H9 (cell line): ENCODE data around the gene PAOX. TPM values are rescaled to one million over a fixed set of nuclear protein-coding genes. Genes with fewer than 3 reads are reported as not detected.

Source experiments
- DNase-seq: peaks from one replicate; pipeline ENCODE4 v3.0.0-alpha.2; 2017
- H2AFZ ChIP-seq: one replicate; pipeline ENCODE4 v1.6.1; 2013; ENCODE audit warnings: mild to moderate bottlenecking, low read length, control low read depth, moderate library complexity
- H2AK5ac ChIP-seq: 2 replicates; pipeline ENCODE4 v1.6.1; 2013; ENCODE audit warnings: low read length, control low read depth, mixed read lengths; ENCODE audit not compliant: insufficient read length
- H2BK120ac ChIP-seq: one replicate; pipeline ENCODE4 v1.6.1; 2013; ENCODE audit warnings: low read depth, mild to moderate bottlenecking, low read length, control low read depth, inconsistent platforms; ENCODE audit not compliant: poor library complexity, severe bottlenecking
- H2BK12ac ChIP-seq: 2 replicates; pipeline ENCODE4 v1.6.1; 2013; ENCODE audit warnings: low read length, control low read depth, mixed read lengths, low read depth; ENCODE audit not compliant: insufficient read length
- H2BK15ac ChIP-seq: 2 replicates; pipeline ENCODE4 v1.6.1; 2013; ENCODE audit warnings: low read depth, low read length, control low read depth
- H2BK20ac ChIP-seq: one replicate; pipeline ENCODE4 v1.6.1; 2013; ENCODE audit warnings: low read depth, mild to moderate bottlenecking, low read length, control low read depth, inconsistent platforms; ENCODE audit not compliant: poor library complexity, severe bottlenecking
- H2BK5ac ChIP-seq: 2 replicates; pipeline ENCODE4 v1.6.1; 2013; ENCODE audit warnings: low read length, control low read depth, mixed read lengths; ENCODE audit not compliant: insufficient read length
- H3K14ac ChIP-seq: 2 replicates; pipeline ENCODE4 v1.6.1; 2013; ENCODE audit warnings: low read length, control low read depth; ENCODE audit not compliant: insufficient read depth
- H3K18ac ChIP-seq: 2 replicates; pipeline ENCODE4 v1.6.1; 2013; ENCODE audit warnings: low read depth, mild to moderate bottlenecking, mixed read lengths, low read length, control low read depth; ENCODE audit not compliant: insufficient read length
- H3K23ac ChIP-seq: 2 replicates; pipeline ENCODE4 v1.6.1; 2013; ENCODE audit warnings: low read length, control low read depth, mixed read lengths, low read depth; ENCODE audit not compliant: insufficient read length
- H3K23me2 ChIP-seq: 2 replicates; pipeline ENCODE4 v1.6.1; 2013; ENCODE audit warnings: low read depth, mild to moderate bottlenecking, mixed read lengths, low read length, control low read depth; ENCODE audit not compliant: insufficient read length, poor library complexity, severe bottlenecking
- H3K27ac ChIP-seq: 2 replicates; pipeline ENCODE4 v1.5.1; 2013; ENCODE audit warnings: low read length, control low read depth, mixed read lengths, low read depth; ENCODE audit not compliant: insufficient read length
- H3K27me3 ChIP-seq: 2 replicates; pipeline ENCODE4 v1.6.1; 2013; ENCODE audit warnings: low read length, control low read depth, inconsistent platforms; ENCODE audit not compliant: insufficient read depth
- H3K4ac ChIP-seq: 2 replicates; pipeline ENCODE4 v1.6.1; 2013; ENCODE audit warnings: low read depth, mild to moderate bottlenecking, control low read depth, inconsistent platforms, low read length, moderate library complexity
- H3K4me1 ChIP-seq: 2 replicates; pipeline ENCODE4 v1.6.1; 2013; ENCODE audit warnings: low read length, control low read depth, inconsistent platforms; ENCODE audit not compliant: insufficient read depth
- H3K4me2 ChIP-seq: 2 replicates; pipeline ENCODE4 v1.6.1; 2013; ENCODE audit warnings: low read length, control low read depth, mixed read lengths; ENCODE audit not compliant: insufficient read length, insufficient read depth
- H3K56ac ChIP-seq: 2 replicates; pipeline ENCODE4 v1.6.1; 2013; ENCODE audit warnings: low read depth, mild to moderate bottlenecking, mixed read lengths, low read length, control low read depth; ENCODE audit not compliant: insufficient read length
- H3K79me1 ChIP-seq: 2 replicates; pipeline ENCODE4 v1.6.1; 2013; ENCODE audit warnings: low read depth, mild to moderate bottlenecking, moderate library complexity, low read length, control low read depth, inconsistent platforms; ENCODE audit not compliant: insufficient read depth, poor library complexity, severe bottlenecking
- H3K79me2 ChIP-seq: 2 replicates; pipeline ENCODE4 v1.6.1; 2013; ENCODE audit warnings: low read length, control low read depth, inconsistent platforms; ENCODE audit not compliant: insufficient read depth
- H3K9ac ChIP-seq: 2 replicates; pipeline ENCODE4 v1.6.1; 2013; ENCODE audit warnings: low read length, control low read depth, mixed read lengths; ENCODE audit not compliant: insufficient read length; ENCODE audit errors: extremely low read depth
- H3K9me3 ChIP-seq: one replicate; pipeline ENCODE4 v1.6.1; 2013; ENCODE audit warnings: low read depth, low read length, inconsistent platforms; ENCODE audit not compliant: control insufficient read depth
- H3T11ph ChIP-seq: one replicate; pipeline ENCODE4 v1.6.1; 2013; ENCODE audit warnings: mild to moderate bottlenecking, low read length, control low read depth, inconsistent platforms
- H4K20me1 ChIP-seq: one replicate; pipeline ENCODE4 v1.6.1; 2013; ENCODE audit not compliant: control insufficient read depth, insufficient read length, insufficient read depth
- H4K5ac ChIP-seq: 2 replicates; pipeline ENCODE4 v1.6.1; 2013; ENCODE audit warnings: low read depth, mild to moderate bottlenecking, mixed read lengths, low read length, control low read depth; ENCODE audit not compliant: insufficient read length
- H4K8ac ChIP-seq: replicated peaks from 2 replicates; pipeline ENCODE4 v1.6.1; 2013; ENCODE audit warnings: low read length, control low read depth, mixed read lengths, low read depth; ENCODE audit not compliant: insufficient read length
- H4K91ac ChIP-seq: 2 replicates; pipeline ENCODE4 v1.6.1; 2013; ENCODE audit warnings: low read depth, mild to moderate bottlenecking, moderate library complexity, mixed read lengths, low read length, control low read depth; ENCODE audit not compliant: insufficient read length
- H3K27ac Mint-ChIP-seq, 3 experiments: 2 replicates in 2 of 3; 3 replicates in 1 of 3; pipeline ENCODE4 v1.8.0; 2020 to 2021; ENCODE audit warnings: mixed read lengths in 3 of 3, mild to moderate bottlenecking in 1 of 3, moderate library complexity in 1 of 3
- H3K27me3 Mint-ChIP-seq: 2 replicates; pipeline ENCODE4 v1.8.0; 2021; ENCODE audit warnings: low read depth, mild to moderate bottlenecking, moderate library complexity, mixed read lengths
- H3K36me3 Mint-ChIP-seq, 3 experiments: 2 replicates in 2 of 3; 3 replicates in 1 of 3; pipeline ENCODE4 v1.8.0; 2020 to 2021; ENCODE audit warnings: low read depth in 3 of 3, mixed read lengths in 3 of 3; ENCODE audit not compliant: insufficient read depth in 1 of 3
- H3K4me1 Mint-ChIP-seq, 2 experiments: 2 replicates each; pipeline ENCODE4 v1.8.0; 2020; ENCODE audit warnings: mixed read lengths in 2 of 2
- H3K4me3 Mint-ChIP-seq, 2 experiments: 2 replicates in 1 of 2; 3 replicates in 1 of 2; pipeline ENCODE4 v1.8.0; 2020 to 2021; ENCODE audit warnings: mild to moderate bottlenecking in 2 of 2, mixed read lengths in 2 of 2, moderate library complexity in 1 of 2
- H3K9me3 Mint-ChIP-seq, 2 experiments: 2 replicates in 1 of 2; 3 replicates in 1 of 2; pipeline ENCODE4 v1.8.0; 2020; ENCODE audit warnings: mild to moderate bottlenecking in 2 of 2, mixed read lengths in 2 of 2, moderate library complexity in 1 of 2
- WGBS: extraction: QIAGEN DNeasy Blood & Tissue Kit; methylation state at CpG from one replicate; pipeline ENCODE4 v1.1.7; 2013; ENCODE audit warnings: missing lambda C conversion rate, low lambda C conversion rate, mixed read lengths; ENCODE audit not compliant: insufficient read length; ENCODE audit errors: extremely low coverage; 5-methylcytosine and 5-hydroxymethylcytosine counted together
- total RNA-seq: library from RNA; stranded (reverse); gene quantifications from 2 replicates; pipeline ENCODE4 v1.2.1, GENCODE V29; 2021
- TF ChIP-seq, protein P1 (sequence below): fragments of 200-600 bp; sonication (generic); conservative IDR thresholded peaks from 3 replicates; pipeline ENCODE4 v1.8.0; 2021; ENCODE audit warnings: antibody characterized with exemption, mild to moderate bottlenecking

The PAOX gene
- total RNA-seq, 1 experiment from 2014 or later: 5.6 TPM

DNA sequence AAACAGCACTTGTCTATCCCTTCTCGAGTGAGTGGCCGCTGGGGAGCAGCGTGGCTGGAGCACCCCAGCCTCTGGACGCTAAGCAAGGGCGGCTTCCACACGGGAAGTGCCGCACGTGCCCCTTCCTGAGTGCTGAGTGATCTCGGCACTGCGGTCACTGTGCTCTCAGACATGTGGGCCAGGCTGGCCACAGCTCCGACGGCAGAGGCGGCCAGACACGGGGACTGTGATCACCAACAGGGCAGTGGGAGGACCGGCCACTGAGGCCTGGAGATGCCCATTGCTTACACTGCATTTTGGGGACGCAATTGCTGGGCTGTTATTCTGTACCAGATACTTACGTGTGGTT, 13.0 kb upstream of the PAOX start:
- Histone ChIP-seq H4K5ac (no peak overlapping the region), H3K23ac (no peak overlapping the region), H4K91ac (no peak overlapping the region), H3K9me3 (no peaks in the 10 kb centered on the region), H3K79me1 (no peaks in the 10 kb centered on the region), H3K9ac (no peak overlapping the region), H3K4me2 (no peak overlapping the region), H2BK12ac (no peak overlapping the region), H3K27ac (no peak overlapping the region), H2BK15ac (no peak overlapping the region), H3K18ac (no peak overlapping the region), H2BK5ac (no peak overlapping the region), H3K4me1 (no peaks in the 10 kb centered on the region), H2AK5ac (no peak overlapping the region), H2AFZ (no peak overlapping the region), H3T11ph (no peak overlapping the region), H3K4ac (no peak overlapping the region), H4K20me1 (no peaks in the 10 kb centered on the region), H3K23me2 (no peaks in the 10 kb centered on the region), H3K14ac (no peak overlapping the region), H4K8ac (no peak overlapping the region), H2BK20ac (no peak overlapping the region), H3K79me2 (no peaks in the 10 kb centered on the region), H2BK120ac (no peak overlapping the region), H3K27me3 (no peaks in the 10 kb centered on the region), H3K56ac (no peak overlapping the region)
- WGBS: no CpG with 5 or more reads among the region's 17 CpGs
- Mint-ChIP-seq H3K27ac (no peak overlapping the region), H3K9me3 (no peaks in the 10 kb centered on the region), H3K4me3 (no peak overlapping the region), H3K4me1 (peaks cover 0 to 2% of the 10 kb centered on the region in 2 experiments; a peak in 1 of 4 replicates), H3K27me3 (no peaks in the 10 kb centered on the region), H3K36me3 (peaks cover 40 to 77% (median 77%) of the 10 kb centered on the region in 3 experiments; a peak in 6 of 7 replicates)
- DNase-seq: no peak
- TF ChIP-seq, protein P1, sequence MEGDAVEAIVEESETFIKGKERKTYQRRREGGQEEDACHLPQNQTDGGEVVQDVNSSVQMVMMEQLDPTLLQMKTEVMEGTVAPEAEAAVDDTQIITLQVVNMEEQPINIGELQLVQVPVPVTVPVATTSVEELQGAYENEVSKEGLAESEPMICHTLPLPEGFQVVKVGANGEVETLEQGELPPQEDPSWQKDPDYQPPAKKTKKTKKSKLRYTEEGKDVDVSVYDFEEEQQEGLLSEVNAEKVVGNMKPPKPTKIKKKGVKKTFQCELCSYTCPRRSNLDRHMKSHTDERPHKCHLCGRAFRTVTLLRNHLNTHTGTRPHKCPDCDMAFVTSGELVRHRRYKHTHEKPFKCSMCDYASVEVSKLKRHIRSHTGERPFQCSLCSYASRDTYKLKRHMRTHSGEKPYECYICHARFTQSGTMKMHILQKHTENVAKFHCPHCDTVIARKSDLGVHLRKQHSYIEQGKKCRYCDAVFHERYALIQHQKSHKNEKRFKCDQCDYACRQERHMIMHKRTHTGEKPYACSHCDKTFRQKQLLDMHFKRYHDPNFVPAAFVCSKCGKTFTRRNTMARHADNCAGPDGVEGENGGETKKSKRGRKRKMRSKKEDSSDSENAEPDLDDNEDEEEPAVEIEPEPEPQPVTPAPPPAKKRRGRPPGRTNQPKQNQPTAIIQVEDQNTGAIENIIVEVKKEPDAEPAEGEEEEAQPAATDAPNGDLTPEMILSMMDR: no peak
